Subcutaneous abdominal adipose tissue (tissue), 5 donors: Measurements from ENCODE around the gene CLEC4G.

Source experiments
- H3K27ac ChIP-seq: one replicate; pipeline ENCODE4 v1.7.0; 2013; ENCODE audit warnings: low read depth, mild to moderate bottlenecking, inconsistent platforms, low read length, moderate library complexity
- H3K27me3 ChIP-seq, 5 donors: one replicate each; pipeline ENCODE4 v1.7.0; 2013; ENCODE audit warnings: low read length in 5 of 5, inconsistent platforms in 1 of 5; ENCODE audit not compliant: control insufficient read depth in 5 of 5, insufficient read depth in 4 of 5
- H3K36me3 ChIP-seq, 5 donors: one replicate each; pipeline ENCODE4 v1.7.0; 2013; ENCODE audit warnings: low read length in 5 of 5; ENCODE audit not compliant: control insufficient read depth in 5 of 5, insufficient read depth in 5 of 5
- H3K4me1 ChIP-seq, 5 donors: one replicate each; pipeline ENCODE4 v1.7.0; 2013; ENCODE audit warnings: low read length in 5 of 5, mild to moderate bottlenecking in 3 of 5, moderate library complexity in 1 of 5; ENCODE audit not compliant: control insufficient read depth in 5 of 5, insufficient read depth in 5 of 5
- H3K4me3 ChIP-seq, 5 donors: one replicate each; pipeline ENCODE4 v1.7.0; 2013; ENCODE audit warnings: low read length in 5 of 5, low read depth in 1 of 5
- H3K9ac ChIP-seq, 5 donors: one replicate each; pipeline ENCODE4 v1.7.0; 2013; ENCODE audit warnings: low read length in 5 of 5, mild to moderate bottlenecking in 4 of 5, moderate library complexity in 3 of 5
- H3K9me3 ChIP-seq, 5 donors: one replicate each; pipeline ENCODE4 v1.7.0; 2013; ENCODE audit warnings: low read length in 5 of 5; ENCODE audit not compliant: control insufficient read depth in 5 of 5
- donor health status: healthy.
- donor health status: healthy.
- donor health status: healthy.
- donor health status: healthy.
- donor health status: healthy.

CLEC4G gene

DNA sequence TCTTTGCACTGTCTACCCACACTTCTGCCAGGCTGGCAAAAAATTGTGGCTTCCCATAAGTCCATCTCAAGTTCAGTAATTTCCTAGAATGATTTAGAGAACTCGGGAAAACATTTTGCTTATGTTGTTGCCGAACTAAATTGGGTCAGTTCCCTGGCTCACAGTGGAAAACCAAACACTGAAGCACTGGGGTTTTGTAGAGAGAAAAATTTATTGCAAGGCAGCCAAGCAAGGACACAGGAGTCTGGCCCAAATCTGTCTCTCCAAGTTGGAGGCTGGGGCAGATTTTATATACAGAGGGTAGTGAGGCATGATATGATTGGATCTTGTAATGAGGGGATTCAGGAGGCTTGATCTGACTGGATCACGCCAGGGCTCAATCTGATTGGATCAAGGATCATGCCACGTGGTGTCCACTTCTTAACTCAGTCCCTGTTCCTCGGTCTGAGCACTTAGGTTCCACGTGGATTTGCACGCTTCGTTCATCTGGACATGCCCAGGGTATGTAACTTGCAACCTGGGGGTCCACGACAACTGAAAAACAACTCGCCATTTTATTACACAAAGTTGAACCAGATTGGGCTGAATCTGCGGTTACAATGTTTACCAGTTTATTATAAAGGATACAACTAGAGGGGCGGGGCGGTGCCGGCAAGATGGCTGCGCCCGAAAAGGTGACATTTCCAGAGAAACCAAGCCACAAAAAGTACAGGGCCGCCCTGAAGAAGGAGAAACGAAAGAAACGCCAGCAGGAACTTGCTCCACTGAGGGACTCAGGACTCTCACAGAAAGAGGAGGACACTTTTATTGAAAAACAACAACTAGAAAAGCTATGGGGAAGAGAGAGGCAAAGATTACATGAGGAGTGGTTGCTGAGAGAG lies 8.1 kb upstream of the CLEC4G start:
- H3K36me3 ChIP-seq = no peaks in the 10 kb centered on the region
- no peak overlapping the region for H3K4me3 ChIP-seq
- peaks cover 0 to 5% (median 3%) of the 10 kb centered on the region in 5 donors for H3K27me3 ChIP-seq
- H3K9ac ChIP-seq = no peak overlapping the region
- no peak overlapping the region for H3K27ac ChIP-seq
- no peaks in the 10 kb centered on the region for H3K9me3 ChIP-seq
- peaks cover 0 to 3% (median 0%) of the 10 kb centered on the region in 5 donors for H3K4me1 ChIP-seq

DNA sequence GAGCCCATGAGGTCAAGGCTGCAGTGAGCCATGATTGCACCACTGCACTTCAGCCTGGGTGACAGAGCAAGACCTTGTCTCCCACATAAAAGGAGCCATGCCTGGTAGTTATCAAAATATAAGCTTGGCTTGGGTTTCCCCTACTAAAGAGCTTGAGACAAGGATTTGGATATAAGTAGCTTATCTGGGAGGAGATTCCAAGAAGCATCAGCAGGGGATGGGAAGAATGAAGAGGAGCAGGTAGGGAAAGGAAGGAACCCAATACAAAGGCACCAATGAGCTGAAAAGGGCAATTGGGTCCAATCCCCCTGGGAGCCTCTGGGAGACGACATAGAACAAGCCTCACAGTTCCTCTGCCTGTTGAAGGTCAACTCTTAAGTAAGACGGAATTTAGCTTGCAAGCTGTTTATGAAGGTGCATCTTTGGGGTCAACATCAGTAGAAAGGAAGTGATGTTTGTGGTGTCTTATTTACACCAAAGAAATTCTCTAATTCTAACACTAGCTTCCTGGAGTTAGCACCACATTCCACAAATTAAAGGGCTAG lies 7.4 kb upstream of the CLEC4G start:
- H3K27me3 ChIP-seq = peaks cover 0 to 4% (median 3%) of the 10 kb centered on the region in 5 donors
- peaks cover 0 to 7% (median 0%) of the 10 kb centered on the region in 5 donors for H3K4me1 ChIP-seq
- no peak overlapping the region for H3K4me3 ChIP-seq
- no peaks in the 10 kb centered on the region for H3K36me3 ChIP-seq
- no peaks in the 10 kb centered on the region for H3K9me3 ChIP-seq
- H3K9ac ChIP-seq = no peak overlapping the region
- H3K27ac ChIP-seq = no peak overlapping the region

DNA sequence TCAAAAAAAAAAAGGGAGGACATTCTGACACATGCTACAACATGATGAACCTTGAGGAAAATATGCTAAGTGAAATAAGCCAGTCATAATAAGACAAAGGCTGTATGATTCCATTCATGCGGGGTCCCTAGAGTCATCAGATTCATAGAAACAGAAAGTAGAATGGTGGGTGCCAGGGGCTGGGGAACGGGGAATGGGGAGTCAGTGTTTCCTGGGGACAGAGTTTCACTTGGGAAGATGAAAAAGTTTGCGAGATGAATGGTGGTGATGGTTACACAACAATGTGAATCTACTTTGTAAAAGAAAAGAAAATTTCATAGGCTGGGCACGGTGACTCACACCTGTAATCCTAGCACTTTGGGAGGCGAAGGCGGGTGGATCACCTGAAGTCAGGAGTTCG lies 6.1 kb upstream of the CLEC4G start:
- Histone ChIP-seq H3K9me3 (no peaks in the 10 kb centered on the region), H3K27me3 (peaks cover 0 to 2% (median 0%) of the 10 kb centered on the region in 5 donors)

DNA sequence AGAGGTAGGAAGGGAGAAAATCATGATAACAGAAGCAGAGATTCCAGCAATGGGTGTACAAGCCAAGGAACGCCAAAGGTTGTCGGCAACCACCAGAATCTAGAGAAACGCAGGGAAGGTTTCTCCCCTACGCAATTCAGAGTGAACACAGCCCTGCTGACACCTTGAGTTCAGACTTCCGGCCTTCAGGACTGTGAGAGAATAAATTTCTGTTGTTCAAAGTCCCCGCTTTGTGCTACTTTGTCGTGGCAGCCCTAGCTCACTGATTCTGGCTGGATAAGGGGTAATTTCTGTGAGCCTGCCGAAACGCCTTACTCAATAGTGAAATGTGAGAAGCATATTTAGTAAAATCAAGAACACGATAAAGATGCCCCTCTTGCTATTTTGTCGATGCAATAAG lies 5.3 kb upstream of the CLEC4G start:
- Histone ChIP-seq H3K4me3 (no peak overlapping the region), H3K36me3 (no peaks in the 10 kb centered on the region), H3K9me3 (no peaks in the 10 kb centered on the region), H3K9ac (no peak overlapping the region), H3K4me1 (peaks cover 0 to 7% (median 0%) of the 10 kb centered on the region in 5 donors), H3K27me3 (peaks cover 0 to 5% (median 1%) of the 10 kb centered on the region in 5 donors), H3K27ac (no peak overlapping the region)

More for the DNA sequence above, 6.1 kb upstream of the CLEC4G start:
- no peak overlapping the region for H3K9ac ChIP-seq
- H3K36me3 ChIP-seq = no peaks in the 10 kb centered on the region
- no peak overlapping the region for H3K4me3 ChIP-seq
- peaks cover 0 to 7% (median 0%) of the 10 kb centered on the region in 5 donors for H3K4me1 ChIP-seq
- no peak overlapping the region for H3K27ac ChIP-seq

DNA sequence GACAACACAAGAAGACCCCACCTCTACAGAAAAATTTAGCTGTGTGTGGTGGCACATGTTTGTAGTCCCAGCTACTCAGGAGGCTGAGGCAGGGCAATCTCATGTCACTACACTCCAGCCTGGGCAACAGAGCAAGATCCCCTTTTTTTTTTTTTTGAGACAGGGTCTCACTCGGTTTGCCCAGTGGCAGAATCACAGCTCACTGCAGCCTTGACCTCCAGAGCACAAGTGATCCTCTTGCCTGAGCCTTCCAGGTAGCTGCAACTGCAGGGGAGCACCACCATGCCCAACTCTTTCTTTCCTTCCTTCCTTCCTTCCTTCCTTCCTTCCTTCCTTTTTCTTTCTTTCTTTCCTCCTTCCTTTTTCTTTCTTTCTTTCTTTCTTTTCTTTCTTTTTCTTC lies 4.2 kb upstream of the CLEC4G start:
- Histone ChIP-seq H3K9ac (no peak overlapping the region), H3K27me3 (peaks cover 7 to 13% (median 12%) of the 10 kb centered on the region in 5 donors), H3K4me1 (peaks cover 0 to 15% (median 0%) of the 10 kb centered on the region in 5 donors), H3K9me3 (no peaks in the 10 kb centered on the region), H3K36me3 (no peaks in the 10 kb centered on the region), H3K27ac (no peak overlapping the region), H3K4me3 (no peak overlapping the region)

DNA sequence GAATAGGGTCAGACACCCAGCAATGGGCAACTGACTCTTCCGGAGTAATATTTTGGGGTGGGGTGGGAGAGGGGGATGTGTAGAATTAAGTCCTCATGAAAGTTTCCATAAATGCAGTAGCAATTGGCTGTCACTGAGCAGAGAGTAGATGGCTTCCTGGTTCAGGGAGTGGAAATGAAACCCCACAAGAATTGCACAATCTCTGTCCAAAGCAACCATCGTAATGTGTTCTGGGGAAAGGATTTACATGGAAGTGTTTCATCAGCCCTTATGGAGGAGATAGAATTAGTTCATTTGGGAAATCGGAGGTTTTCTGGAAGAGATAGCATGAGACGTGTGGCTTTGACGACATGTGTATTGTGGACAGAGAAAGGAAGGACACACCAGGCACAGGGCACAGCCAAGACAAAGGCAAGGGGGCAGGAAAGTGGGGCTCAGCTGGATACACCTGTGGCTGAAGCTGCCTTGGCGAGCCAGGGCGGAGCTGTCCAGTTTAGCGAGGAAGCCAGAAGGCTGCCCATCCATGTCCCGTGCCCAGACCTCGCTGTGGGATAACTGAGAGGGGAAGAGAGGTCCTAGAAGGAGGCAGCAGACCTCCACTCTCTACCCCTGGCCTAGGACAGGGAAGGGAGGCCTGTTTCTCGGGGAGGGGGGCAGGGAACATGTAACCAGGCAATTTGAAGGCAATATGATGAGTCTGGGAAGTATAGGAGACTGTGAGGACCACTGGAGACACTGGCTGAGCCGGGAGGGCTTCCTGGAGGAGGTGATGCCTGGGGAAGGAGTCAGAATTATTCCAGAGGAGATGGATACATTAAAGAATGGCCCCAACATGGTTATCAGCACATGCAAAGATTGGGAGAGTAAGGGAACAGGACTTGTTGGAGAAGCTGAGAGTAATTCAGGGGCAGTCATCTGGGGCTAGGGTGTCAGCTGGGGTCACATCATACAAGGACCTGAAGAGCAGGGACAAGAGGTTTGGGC lies 2.6 kb upstream of the CLEC4G start:
- Histone ChIP-seq H3K4me1 (peaks cover 0 to 17% (median 2%) of the 10 kb centered on the region in 5 donors), H3K9ac (no peak overlapping the region), H3K9me3 (no peaks in the 10 kb centered on the region), H3K27me3 (peaks cover 16 to 25% (median 19%) of the 10 kb centered on the region in 5 donors), H3K27ac (no peak overlapping the region), H3K4me3 (no peak overlapping the region), H3K36me3 (no peaks in the 10 kb centered on the region)

DNA sequence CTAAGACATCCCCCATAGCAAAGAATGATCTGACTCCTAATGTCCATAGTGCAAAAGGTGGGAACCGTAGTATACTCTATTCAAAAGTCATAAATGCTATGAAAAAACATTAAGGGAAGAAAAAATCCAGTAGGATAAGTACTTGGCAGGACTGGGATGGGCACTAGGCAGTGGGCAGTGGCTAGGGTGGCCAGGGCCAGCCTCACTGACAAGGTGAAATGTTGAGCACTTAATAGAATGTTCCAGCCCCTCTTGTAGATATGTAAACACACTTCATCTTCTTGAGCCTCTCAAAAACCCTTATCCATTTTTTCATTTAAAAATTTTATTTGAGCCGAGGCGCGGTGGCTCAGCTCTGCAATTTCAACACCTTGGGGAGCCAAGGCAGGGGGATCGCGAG lies 1.5 kb upstream of the CLEC4G start:
- Histone ChIP-seq H3K4me3 (no peak overlapping the region), H3K27me3 (peaks cover 26 to 36% (median 28%) of the 10 kb centered on the region in 5 donors), H3K27ac (no peak overlapping the region), H3K9me3 (no peaks in the 10 kb centered on the region), H3K9ac (no peak overlapping the region), H3K4me1 (peaks cover 0 to 27% (median 6%) of the 10 kb centered on the region in 5 donors), H3K36me3 (no peaks in the 10 kb centered on the region)

DNA sequence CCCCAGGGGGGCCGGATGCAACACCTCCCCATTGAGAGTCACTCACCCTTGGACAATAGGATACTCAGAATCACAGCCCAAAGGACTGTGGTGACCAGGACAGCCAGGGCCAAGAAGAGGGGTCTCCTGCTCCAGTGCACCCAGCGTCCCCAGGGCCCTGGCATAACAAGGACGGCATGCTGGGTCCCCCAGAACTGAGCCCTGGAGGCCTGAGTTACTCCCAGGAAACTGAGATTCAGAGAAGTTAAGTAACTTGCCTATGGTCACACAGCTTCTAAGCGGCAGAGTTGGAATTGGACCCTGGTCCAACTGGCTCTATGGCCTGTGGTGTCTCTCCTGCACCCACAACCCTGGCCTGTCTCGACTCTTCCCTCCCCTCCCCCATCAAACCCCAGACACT lies 295 bp downstream of the CLEC4G start:
- no peaks in the 10 kb centered on the region for H3K9me3 ChIP-seq
- no peak overlapping the region for H3K9ac ChIP-seq
- peaks cover 0 to 27% (median 6%) of the 10 kb centered on the region in 5 donors for H3K4me1 ChIP-seq
- H3K27ac ChIP-seq = no peak overlapping the region
- no peaks in the 10 kb centered on the region for H3K36me3 ChIP-seq
- peaks cover 26 to 36% (median 29%) of the 10 kb centered on the region in 5 donors for H3K27me3 ChIP-seq
- no peak overlapping the region for H3K4me3 ChIP-seq

DNA sequence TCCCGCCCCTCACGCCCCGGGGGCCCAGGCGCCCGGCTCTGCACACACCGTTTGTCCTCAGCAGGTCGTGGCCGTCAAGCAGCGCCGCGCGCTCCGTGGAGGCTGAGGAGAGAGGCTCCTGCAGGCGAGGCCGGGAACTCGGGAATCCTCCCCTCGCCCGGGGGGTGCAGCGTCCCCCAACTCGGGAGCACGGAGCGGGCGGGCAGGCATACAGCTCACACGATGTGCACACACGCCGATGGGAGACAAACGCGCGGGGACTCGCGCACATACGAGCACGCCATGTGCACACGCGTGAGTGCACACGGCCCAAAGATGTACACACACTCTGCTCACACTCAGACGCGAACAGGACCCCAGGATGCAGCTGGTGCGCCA lies 703 bp downstream of the CLEC4G start:
- Histone ChIP-seq H3K4me3 (no peak overlapping the region), H3K27me3 (peaks cover 26 to 36% (median 29%) of the 10 kb centered on the region in 5 donors), H3K9ac (no peak overlapping the region), H3K9me3 (no peaks in the 10 kb centered on the region), H3K27ac (no peak overlapping the region), H3K36me3 (no peaks in the 10 kb centered on the region), H3K4me1 (peaks cover 0 to 27% (median 6%) of the 10 kb centered on the region in 5 donors)
